PC-3 (cell line): ENCODE data around the gene LMTK2. TPM values are rescaled to one million over a fixed set of nuclear protein-coding genes. Genes with fewer than 3 reads are reported as not detected.

Experiments
- ATAC-seq: fragments of 200-7000 bp; cut with Tn5 transposase; 2 replicates; pipeline ENCODE4 v1.9.1; 2020; ENCODE audit warnings: mild to moderate bottlenecking, moderate library complexity
- BruUV-seq: library from RNA; stranded (reverse); fragments of 400-500 nt; replicated peaks from 2 replicates; lab custom pipeline; 2021; lab: Mats Ljungman, UMichigan
- CTCF ChIA-PET: fragments of 300-600 bp; sonication (Branson Sonifier 250); formaldehyde crosslinking; loops from one replicate; lab custom pipeline; 2022; ENCODE audit warnings: antibody characterized with exemption; lab: Charles Lee
- POLR2A ChIA-PET: fragments of 300-600 bp; sonication (Branson Sonifier 250); formaldehyde crosslinking; loops from one replicate; lab custom pipeline; 2022; ENCODE audit warnings: antibody characterized with exemption; ENCODE audit not compliant: unreplicated experiment; lab: Charles Lee
- DNase-seq: peaks from one replicate; pipeline ENCODE4 v3.0.0-alpha.2; 2015
- H2AFZ ChIP-seq: fragments of 300-600 bp; sonication (generic); 2 replicates; pipeline ENCODE4 v1.6.0; 2016; ENCODE audit warnings: antibody characterized with exemption, low read length
- H3F3A ChIP-seq: fragments of 300-600 bp; sonication (generic); one replicate; pipeline ENCODE4 v1.6.0; 2017; ENCODE audit warnings: antibody characterized with exemption, low read length, control low read depth, mild to moderate bottlenecking; ENCODE audit not compliant: unreplicated experiment
- H3K27ac ChIP-seq: fragments of 300-600 bp; sonication (generic); 2 replicates; pipeline ENCODE4 v1.5.1; 2016; ENCODE audit warnings: mild to moderate bottlenecking, low read length
- H3K27me3 ChIP-seq: fragments of 300-600 bp; sonication (generic); 2 replicates; pipeline ENCODE4 v1.6.1; 2016; ENCODE audit warnings: low read length, mixed read lengths
- H3K36me3 ChIP-seq: fragments of 300-600 bp; sonication (generic); 2 replicates; pipeline ENCODE4 v1.6.1; 2016; ENCODE audit warnings: low read depth, mixed run types, low read length, mixed read lengths
- H3K4me1 ChIP-seq: fragments of 300-600 bp; sonication (generic); 2 replicates; pipeline ENCODE4 v1.5.1; 2016; ENCODE audit warnings: low read length; ENCODE audit not compliant: insufficient read depth
- H3K4me2 ChIP-seq: fragments of 300-600 bp; sonication (generic); 2 replicates; pipeline ENCODE4 v1.6.0; 2016; ENCODE audit warnings: low read length
- H3K4me3 ChIP-seq: fragments of 300-600 bp; sonication (generic); 2 replicates; pipeline ENCODE4 v1.5.1; 2016; ENCODE audit warnings: mild to moderate bottlenecking, low read length, mixed read lengths
- H3K79me2 ChIP-seq: fragments of 300-600 bp; sonication (generic); 2 replicates; pipeline ENCODE4 v1.6.1; 2017; ENCODE audit warnings: low read length, mixed read lengths
- H3K9ac ChIP-seq: fragments of 300-600 bp; sonication (generic); 2 replicates; pipeline ENCODE4 v1.6.0; 2016; ENCODE audit warnings: mild to moderate bottlenecking, low read length
- H3K9me2 ChIP-seq: fragments of 300-600 bp; sonication (generic); replicated peaks from 2 replicates; pipeline ENCODE4 v1.6.1; 2016; ENCODE audit warnings: mixed run types, low read length, mixed read lengths
- H3K9me3 ChIP-seq: fragments of 300-600 bp; sonication (generic); 2 replicates; pipeline ENCODE4 v1.6.1; 2016; ENCODE audit warnings: low read length, mixed read lengths
- H4K20me1 ChIP-seq: fragments of 300-600 bp; sonication (generic); 2 replicates; pipeline ENCODE4 v1.6.1; 2016; ENCODE audit warnings: low read length, mixed read lengths
- CTCF ChIP-seq: fragments of 300-600 bp; sonication (generic); conservative IDR thresholded peaks from 2 replicates; pipeline ENCODE4 v1.5.1; 2017; ENCODE audit warnings: antibody characterized with exemption, low read depth, mild to moderate bottlenecking, low read length
- EZH2 ChIP-seq: fragments of 300-600 bp; sonication (generic); IDR thresholded peaks from one replicate; pipeline ENCODE4 v1.6.1; 2017; ENCODE audit warnings: antibody characterized with exemption, mild to moderate bottlenecking, low read length; ENCODE audit not compliant: unreplicated experiment
- EZH2phosphoT487 ChIP-seq: fragments of 300-600 bp; sonication (generic); IDR thresholded peaks from 2 replicates; pipeline ENCODE4 v1.6.1; 2018; ENCODE audit warnings: mild to moderate bottlenecking, antibody characterized with exemption, low read length, borderline replicate concordance
- intact Hi-C: fragments of 100-400 bp; cut with micrococcal nuclease; formaldehyde crosslinking; loops from 2 replicates; pipeline ENCODE4 v1.9.0; 2023
- total RNA-seq: library from RNA; depleted of rRNA; stranded (reverse); fragments of >200 nt; gene quantifications from 2 replicates; pipeline ENCODE4 v1.2.3, GENCODE V29; 2014

The LMTK2 gene
- total RNA-seq, 1 experiment from 2014 or later = 9.0 TPM

- Histone ChIP-seq H3K9me2 (no peaks in the 10 kb centered on the region), H3K4me1 (no peaks in the 10 kb centered on the region), H3K27ac (no peak overlapping the region), H3K36me3 (0 out of 2 replicates have a peak, but pooled peaks cover 7% of the 10 kb centered on the region), H3K27me3 (no peaks in the 10 kb centered on the region), H3K9me3 (no peaks in the 10 kb centered on the region), H3K9ac (no peak overlapping the region), H3K4me3 (no peak overlapping the region), H3K79me2 (0 out of 2 replicates have a peak, but pooled peaks cover 7% of the 10 kb centered on the region), H3F3A (no peaks in the 10 kb centered on the region), H3K4me2 (no peak overlapping the region), H2AFZ (no peak overlapping the region), H4K20me1 (no peaks in the 10 kb centered on the region)
- no TSS peak for BruUV-seq
- intact Hi-C loops = no loop called here
- ChIA-PET CTCF (no interaction called here), POLR2A (no interaction called here)
- TF ChIP-seq EZH2phosphoT487 = no peak
- TF ChIP-seq EZH2 = no peak
- no peak for TF ChIP-seq CTCF
- no peak for ATAC-seq
- DNase-seq = no peak
Observed at GRCh38 chr7:98194672-98195457, 88.2 kb downstream of the LMTK2 start.

- no TSS peak for BruUV-seq
- intact Hi-C loops = no loop called here
- no peak for TF ChIP-seq EZH2
- H3K79me2 ChIP-seq = 0 out of 2 replicates have a peak, but pooled peaks cover 7% of the 10 kb centered on the region
- H3K4me3 ChIP-seq = no peak overlapping the region
- CTCF ChIA-PET = no interaction called here
- DNase-seq (no peak), ATAC-seq (no peak)
- H3K4me2 ChIP-seq = no peak overlapping the region
- no peaks in the 10 kb centered on the region for H3K27me3 ChIP-seq
- 0 out of 2 replicates have a peak, but pooled peaks cover 3% of the 10 kb centered on the region for H3K36me3 ChIP-seq
- 0 out of 2 replicates have a peak, but pooled peaks cover 4% of the 10 kb centered on the region for H4K20me1 ChIP-seq
- no peaks in the 10 kb centered on the region for H3K9me2 ChIP-seq
- H3K9me3 ChIP-seq = no peaks in the 10 kb centered on the region
- H3K4me1 ChIP-seq = no peaks in the 10 kb centered on the region
- no peak overlapping the region for H3K27ac ChIP-seq
- H2AFZ ChIP-seq = no peak overlapping the region
- no peak overlapping the region for H3K9ac ChIP-seq
- POLR2A ChIA-PET = no interaction called here
- no peaks in the 10 kb centered on the region for H3F3A ChIP-seq
Observed at GRCh38 chr7:98196706-98197605, 90.3 kb downstream of the LMTK2 start.

GRCh38 chr7:98199131-98199530, 92.5 kb downstream of the LMTK2 start:
- Histone ChIP-seq H4K20me1 (0 out of 2 replicates have a peak, but pooled peaks cover 4% of the 10 kb centered on the region), H3K79me2 (0 out of 2 replicates have a peak, but pooled peaks cover 7% of the 10 kb centered on the region), H3K9me2 (no peaks in the 10 kb centered on the region), H3K9ac (no peak overlapping the region), H2AFZ (no peak overlapping the region), H3K36me3 (no peaks in the 10 kb centered on the region), H3K4me1 (no peaks in the 10 kb centered on the region), H3K27me3 (no peaks in the 10 kb centered on the region), H3K9me3 (no peaks in the 10 kb centered on the region), H3K4me2 (no peak overlapping the region), H3K4me3 (no peak overlapping the region), H3K27ac (no peak overlapping the region), H3F3A (no peaks in the 10 kb centered on the region)
- intact Hi-C loops = no loop called here
- POLR2A ChIA-PET = no interaction called here
- CTCF ChIA-PET = no interaction called here
- TF ChIP-seq EZH2 = no peak
- no peak for TF ChIP-seq CTCF
- TF ChIP-seq EZH2phosphoT487 = no peak
- ATAC-seq (no peak), DNase-seq (no peak)
- no TSS peak for BruUV-seq
